GM19438 (cell line): ENCODE results near the gene PLCB1.
"Not testable (repeated sequence)": the region's sequence is repeated elsewhere in the genome, so short reads cannot be mapped to it uniquely, and the experiment has no call there.

Source experiments
- ATAC-seq: cut with Tn5 transposase; IDR thresholded peaks from one replicate; pipeline ENCODE4 v1.9.1; 2021; ENCODE audit warnings: low read depth; ENCODE audit not compliant: unreplicated experiment

PLCB1 gene

DNA sequence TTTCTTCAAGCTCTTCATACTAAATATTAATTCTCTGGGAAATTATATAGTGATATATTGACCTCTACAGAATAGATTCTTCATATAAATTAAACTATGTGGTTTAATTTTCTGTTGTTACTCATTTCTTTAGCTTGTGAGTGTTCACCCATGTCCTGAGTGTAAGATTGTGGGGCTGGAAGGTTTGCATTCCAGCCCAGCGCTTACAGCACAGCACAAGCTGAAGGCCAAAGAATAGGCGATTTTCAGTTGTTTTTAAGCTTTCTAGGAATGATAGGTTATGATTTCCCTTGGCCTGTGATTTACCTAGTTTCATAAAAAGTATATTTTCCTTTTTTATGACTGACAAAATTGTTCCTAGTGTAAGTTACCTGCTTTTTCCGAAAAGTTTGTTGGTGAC, 194.1 kb downstream of the PLCB1 start:
- ATAC-seq: no peak

GRCh38 chr20:8326899-8327298, 194.8 kb downstream of the PLCB1 start:
- no peak for ATAC-seq

GRCh38 chr20:8328189-8328588, 196.1 kb downstream of the PLCB1 start:
- no peak for ATAC-seq

- ATAC-seq: no peak
These were observed 198.3 kb downstream of the PLCB1 start for GRCh38 chr20:8330319-8330784.

DNA sequence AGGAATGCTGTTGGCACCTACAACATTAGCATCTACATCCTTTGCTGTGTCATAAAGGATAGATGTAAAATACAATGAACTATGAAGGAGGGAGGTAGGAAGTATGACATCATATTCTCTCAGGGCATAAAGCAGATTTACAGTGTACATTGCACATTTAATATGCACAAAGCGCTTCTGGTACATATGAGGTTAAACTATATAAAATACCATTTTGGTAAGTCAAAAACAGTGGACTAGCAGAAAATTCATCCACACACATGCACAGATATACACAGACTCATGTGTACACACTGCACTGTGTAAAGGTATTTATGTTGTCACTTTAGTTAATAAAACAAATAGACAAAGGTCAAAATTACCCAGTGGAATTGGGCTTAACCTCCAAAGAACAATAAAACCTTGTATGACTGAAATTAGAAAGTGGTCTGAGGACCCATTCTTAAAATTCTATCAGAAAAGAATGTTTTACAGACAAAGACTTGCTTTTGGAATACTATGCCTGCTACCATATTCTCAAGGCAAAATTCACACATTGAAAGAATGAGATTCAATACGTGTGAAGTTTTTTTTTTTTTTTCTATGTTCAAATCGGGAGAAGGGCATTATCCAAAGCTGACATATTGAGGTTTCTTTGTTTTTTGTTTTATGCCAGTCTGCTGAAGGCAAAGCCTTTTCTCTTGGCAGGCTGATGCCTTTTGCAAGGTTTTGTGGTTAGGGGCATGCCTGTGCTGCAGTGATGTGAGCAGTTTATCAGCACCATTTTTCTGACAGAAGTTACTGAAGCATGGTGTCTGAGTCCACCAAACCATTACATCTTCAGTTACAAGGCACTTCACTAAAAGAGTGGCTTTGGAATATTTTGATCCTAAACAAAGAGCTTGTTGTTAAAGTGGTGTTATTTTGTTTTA, 199.0 kb downstream of the PLCB1 start:
- ATAC-seq: no peak

GRCh38 chr20:8331740-8332412, 199.8 kb downstream of the PLCB1 start:
- no peak for ATAC-seq

DNA sequence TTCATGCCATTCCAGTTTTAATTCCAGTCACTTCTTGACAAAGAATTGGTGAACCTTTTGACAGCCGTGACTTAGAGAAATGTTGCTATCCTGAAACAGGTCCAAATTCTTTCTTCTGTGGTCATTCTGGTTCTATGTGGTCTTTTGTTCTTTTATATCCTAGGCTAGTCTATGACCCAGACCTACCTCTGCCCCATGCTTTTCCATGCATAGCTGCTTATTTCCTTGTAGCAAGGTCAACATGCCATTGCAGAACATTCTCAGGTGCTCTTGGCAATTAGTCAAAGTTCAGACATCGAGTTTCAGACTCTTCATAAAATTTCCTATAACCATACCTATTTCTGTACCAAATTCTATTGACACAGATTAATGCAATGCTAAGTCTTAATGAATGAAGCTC, 202.6 kb downstream of the PLCB1 start:
- no peak for ATAC-seq

DNA sequence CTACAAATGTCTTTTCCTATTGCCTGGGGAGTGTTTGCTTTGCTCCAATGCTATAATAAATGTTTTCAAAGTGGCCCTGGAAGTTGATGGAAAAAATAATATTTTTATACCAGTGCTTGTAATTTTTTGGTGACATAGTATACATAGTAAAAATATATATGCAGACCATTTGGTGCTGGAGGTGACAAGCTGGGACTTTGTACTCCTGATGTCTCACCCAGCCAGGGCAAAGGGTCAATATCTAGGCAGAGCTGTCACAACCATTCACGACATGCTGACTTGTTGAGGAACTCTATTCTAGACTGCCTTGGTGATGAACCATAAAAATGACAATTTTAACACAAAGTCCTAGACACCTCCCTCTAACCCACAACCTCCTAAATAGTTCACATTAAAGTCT, 203.0 kb downstream of the PLCB1 start:
- ATAC-seq: no peak

- no peak for ATAC-seq
These were observed 203.6 kb downstream of the PLCB1 start for GRCh38 chr20:8335495-8336195.

DNA sequence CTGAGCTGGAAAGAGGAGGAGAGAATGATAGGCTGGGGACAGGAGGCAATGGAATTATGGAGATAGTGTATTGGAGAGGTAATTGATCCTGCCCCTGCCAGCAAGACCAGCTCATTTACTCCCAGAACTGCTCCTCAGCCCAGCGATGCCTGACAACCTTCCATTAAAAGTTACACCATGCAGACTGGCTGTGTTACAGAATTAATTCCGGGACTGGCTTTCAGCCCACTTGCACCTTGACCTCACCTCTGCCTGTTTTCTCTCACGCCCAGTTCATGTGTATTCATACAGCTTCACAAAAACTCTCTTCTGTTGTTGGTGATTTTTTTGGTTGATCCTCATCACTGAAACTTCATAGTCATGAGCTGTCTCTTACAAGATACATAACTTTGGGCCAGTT, 207.3 kb downstream of the PLCB1 start:
- ATAC-seq: no peak

DNA sequence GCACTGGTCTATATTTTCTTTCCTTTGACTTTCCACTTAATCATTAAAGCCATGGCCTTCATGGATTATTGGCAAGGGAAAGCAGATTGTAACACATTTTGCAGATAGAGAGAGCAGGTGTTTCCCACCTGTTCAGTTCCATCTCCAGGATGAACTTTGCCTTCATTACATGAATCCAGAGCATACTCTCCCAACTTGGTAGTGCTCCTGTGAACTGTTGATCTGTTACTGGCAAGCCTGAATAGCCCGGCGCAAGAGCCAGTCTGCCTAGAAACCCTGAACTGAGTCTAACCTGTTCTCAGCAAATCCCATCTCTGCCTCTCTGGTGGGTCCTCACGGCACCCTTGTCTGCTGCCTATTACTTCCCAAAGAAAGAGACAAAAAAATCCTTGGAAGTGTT, 210.3 kb downstream of the PLCB1 start:
- ATAC-seq: no peak

DNA sequence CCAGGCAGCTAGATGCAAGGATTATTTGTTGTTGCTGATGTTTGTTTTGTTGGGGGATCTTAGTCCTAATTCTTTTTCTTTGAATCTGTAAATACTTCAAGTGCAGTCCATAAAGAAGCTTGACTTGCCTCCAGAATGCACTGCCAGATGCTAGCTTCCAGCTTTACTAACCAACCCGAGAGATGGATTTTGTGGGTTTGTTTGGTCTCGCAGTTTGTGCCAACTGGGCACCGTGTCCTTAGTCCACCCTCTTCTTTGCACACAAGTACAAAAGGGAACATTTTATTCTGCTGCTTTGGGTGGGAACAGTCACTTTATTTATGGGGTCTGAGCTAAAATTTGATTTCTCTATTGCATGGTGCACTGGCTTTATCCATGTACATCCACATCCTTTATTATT, 212.0 kb downstream of the PLCB1 start:
- no peak for ATAC-seq

GRCh38 chr20:8344631-8345030, 212.6 kb downstream of the PLCB1 start:
- no peak for ATAC-seq

DNA sequence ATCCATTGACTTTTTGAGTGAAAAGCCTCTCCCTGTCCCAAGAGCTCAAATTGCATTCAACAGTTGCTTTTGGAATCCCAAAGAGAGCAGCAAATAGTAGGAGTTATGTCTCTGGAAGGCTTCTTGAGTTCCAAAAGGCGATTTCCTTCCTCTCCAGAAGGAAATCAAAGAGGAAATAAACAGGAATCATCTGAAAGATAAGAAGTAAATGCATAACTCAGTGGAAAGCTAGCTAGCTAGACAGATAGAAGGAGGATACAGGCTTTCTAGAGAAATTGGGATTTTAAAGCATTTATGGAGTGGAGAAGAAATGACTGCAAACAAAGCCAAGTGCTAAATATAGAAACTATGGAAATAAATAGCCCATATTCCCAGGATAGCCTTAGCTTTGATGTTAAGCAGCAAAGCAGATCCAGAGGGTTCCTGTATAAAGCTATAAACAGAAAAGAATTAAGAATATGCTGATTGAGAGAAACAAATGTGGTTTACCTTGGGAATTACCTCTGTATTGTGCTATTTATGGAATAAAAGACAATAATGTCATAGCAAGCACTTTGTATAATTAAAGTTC, 214.7 kb downstream of the PLCB1 start:
- ATAC-seq: no peak

DNA sequence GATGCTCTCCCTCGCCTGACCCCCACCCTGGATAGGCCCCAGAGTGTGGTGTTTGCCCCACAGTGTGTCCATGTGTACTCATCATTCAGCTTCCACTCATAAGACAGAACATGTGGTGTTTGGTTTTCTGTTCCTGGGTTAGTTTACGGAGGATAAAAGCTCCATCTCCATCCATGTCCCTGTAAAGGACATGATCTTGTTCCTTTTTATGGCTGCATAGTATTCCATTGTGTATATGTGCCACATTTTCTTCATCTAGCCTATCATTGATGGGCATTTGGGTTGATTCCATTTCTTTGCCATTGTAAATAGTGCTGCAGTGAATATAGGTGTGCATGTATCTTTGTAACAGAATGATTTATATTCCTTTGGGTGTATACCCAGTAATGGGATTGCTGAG, 218.2 kb downstream of the PLCB1 start:
- not testable (repeated sequence) for ATAC-seq

GRCh38 chr20:8352486-8352885, 220.4 kb downstream of the PLCB1 start:
- ATAC-seq: no peak

GRCh38 chr20:8353512-8353911, 221.4 kb downstream of the PLCB1 start:
- no peak for ATAC-seq

DNA sequence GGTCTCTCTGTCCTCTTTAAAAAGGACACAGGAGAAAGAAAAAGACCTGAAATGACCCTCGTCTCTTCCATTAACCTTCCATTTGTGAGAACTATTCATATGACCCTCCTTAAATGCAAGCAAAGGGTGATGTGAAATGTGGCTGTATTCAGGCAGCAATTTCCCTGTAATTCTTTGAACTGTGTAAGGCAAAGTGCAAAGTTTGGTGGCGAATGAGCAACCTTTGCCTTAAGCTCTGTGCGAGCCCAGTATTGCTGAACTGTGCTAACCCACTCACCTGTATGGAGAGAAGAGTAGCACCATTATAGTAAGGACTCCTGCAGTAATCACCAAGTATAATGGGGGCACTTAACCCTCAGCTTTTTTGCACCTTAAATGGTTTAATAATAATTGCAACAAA, 223.4 kb downstream of the PLCB1 start:
- ATAC-seq: no peak

- no peak for ATAC-seq
These were observed 224.7 kb downstream of the PLCB1 start for GRCh38 chr20:8356806-8357205.

DNA sequence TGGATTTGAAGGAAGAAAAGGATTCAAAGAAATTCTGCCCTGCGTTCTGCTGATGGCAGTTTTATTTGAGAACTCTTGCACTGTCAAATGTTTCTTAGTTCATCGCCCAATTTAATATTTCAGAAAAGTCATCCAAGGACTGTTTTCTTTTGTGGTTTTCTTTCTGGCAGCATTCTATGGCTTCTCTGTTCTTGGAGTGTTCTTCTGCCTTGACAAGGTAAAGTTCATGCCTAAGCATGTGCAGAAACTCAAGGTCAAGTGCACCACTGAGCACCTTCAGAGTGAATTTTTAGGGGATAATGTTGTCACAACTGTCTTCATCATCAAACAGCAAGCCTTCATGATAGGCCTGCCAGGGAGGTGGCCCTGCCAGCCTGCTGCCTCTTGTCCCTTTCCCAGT, 225.6 kb downstream of the PLCB1 start:
- ATAC-seq: no peak

- no peak for ATAC-seq
These were observed 228.0 kb downstream of the PLCB1 start for GRCh38 chr20:8360035-8360434.
